ENCODE data around the gene RBM39.
"Not testable (repeated sequence)": the region's sequence is repeated elsewhere in the genome, so short reads cannot be mapped to it uniquely, and the experiment has no call there.

Gene RBM39

DNA sequence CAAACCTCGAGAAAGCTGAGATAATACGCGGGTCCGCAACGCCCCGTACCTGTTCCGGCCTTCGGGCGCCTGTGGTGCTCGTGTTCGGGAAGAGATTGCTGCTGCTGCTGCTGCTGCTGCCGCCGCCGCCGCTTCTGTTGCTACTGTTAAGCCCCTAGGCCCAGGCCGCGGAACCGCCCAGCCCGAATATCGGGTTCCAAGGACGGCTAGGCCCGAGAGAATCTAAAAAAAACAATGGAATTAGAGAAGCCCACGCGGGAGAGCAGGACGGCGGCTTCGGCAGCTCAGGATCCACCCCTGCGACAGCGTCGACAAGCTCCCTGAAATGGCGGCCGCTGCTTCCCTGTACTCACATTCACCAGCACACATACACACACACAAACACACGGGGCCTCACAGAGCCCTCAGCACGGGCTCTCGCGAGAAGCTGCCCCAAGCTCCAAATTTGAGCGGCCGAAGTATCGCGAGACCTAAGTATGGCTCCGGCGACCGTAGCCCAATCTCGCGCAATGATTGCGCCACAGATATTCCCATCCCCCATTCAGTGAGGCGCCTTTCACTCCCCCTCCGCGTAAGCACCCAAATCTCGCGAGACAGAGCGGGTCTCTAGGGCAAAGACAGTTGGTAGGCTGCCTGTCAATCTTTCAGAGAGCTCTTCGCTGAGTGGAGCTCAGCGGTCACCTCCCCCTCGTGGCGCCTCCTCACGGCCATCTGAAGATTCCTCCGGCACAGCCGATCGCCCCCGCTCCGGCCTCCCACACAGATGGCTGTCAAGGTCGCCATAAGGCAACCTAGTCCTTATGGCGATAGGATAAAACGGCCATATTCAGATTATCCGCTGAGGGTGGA is at the start of gene RBM39:
RBM39 (minus strand) TSS at position 369 of the 849 bp plus-strand sequence. CDS start 1,386 bp downstream, outside the sequence.
- peak; percentile 99 for DNase-seq (ENCODE audit: low read depth, low spot score)

GRCh38 chr20:35791821-35792220 is 49.8 kb upstream of the RBM39 start:
- no peak for DNase-seq (ENCODE audit: low read depth, low spot score)

DNA sequence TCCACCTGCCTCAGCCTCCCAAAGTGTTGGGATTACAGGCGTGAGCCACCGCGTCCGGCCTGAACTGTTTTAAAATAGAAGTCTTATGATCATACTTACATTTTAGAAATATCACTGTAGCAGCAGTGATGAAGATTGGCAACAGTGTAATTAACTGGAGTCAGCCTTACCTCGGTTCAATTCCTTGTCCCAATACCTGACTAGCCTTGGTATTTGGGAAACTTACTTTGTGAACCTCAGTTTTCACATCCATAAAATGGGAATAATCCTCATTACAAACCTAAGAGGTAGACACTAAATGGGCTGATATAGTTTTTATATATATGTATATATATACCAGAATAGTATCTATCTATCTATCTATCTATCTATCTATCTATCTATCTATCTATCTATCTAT is 49.0 kb upstream of the RBM39 start:
- DNase-seq (ENCODE audit: low read depth, low spot score), result no peak

DNA sequence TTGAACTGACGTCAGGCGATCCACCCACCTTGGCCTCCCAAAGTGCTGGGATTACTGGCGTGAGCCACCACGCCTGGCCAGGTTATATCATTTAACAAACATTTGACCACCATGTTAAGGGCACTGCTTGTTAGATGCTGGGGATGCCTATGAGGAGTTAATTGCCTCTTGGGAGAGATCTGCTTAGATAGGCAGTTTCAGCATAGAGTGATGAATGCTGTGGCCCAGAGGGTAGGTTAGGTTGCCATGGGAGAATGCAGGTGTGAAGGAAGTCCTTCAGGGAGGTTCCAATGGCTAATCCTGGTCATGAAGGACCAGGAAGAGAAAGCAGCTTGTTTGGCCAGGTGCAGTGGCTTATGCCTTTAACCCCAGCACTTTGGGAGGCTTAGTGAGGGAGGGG is 46.7 kb upstream of the RBM39 start:
- no peak for DNase-seq (ENCODE audit: low read depth, low spot score)

- DNase-seq (ENCODE audit: low read depth, low spot score), result not testable (repeated sequence)
Observed at GRCh38 chr20:35785541-35785940, 43.5 kb upstream of the RBM39 start.

DNA sequence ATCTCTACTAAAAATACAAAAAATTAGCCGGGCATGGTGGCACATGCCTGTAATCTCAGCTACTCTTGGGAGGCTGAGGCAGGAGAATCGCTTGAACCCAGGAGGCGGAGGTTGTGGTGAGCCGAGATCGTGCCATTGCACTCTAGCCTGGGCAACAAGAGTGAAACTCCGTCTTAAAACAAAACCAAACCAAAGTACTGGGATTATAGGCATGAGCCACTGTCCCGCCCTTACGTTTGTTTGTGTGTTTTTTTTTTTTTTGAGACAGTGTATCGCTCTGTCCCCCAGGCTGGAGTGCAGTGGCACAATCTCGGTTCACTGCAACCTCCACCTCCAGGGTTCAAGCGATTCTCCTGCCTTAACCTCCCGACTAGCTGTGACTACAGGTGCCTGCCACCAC is 41.8 kb upstream of the RBM39 start:
- DNase-seq (ENCODE audit: low read depth, low spot score), result not testable (repeated sequence)

GRCh38 chr20:35776513-35777101 is 34.5 kb upstream of the RBM39 start:
- no peak for DNase-seq (ENCODE audit: low read depth, low spot score)

- DNase-seq (ENCODE audit: low read depth, low spot score), result no peak
Observed at GRCh38 chr20:35774391-35774790, 32.3 kb upstream of the RBM39 start.

GRCh38 chr20:35773154-35773751 is 31.2 kb upstream of the RBM39 start:
- DNase-seq (ENCODE audit: low read depth, low spot score), result no peak

DNA sequence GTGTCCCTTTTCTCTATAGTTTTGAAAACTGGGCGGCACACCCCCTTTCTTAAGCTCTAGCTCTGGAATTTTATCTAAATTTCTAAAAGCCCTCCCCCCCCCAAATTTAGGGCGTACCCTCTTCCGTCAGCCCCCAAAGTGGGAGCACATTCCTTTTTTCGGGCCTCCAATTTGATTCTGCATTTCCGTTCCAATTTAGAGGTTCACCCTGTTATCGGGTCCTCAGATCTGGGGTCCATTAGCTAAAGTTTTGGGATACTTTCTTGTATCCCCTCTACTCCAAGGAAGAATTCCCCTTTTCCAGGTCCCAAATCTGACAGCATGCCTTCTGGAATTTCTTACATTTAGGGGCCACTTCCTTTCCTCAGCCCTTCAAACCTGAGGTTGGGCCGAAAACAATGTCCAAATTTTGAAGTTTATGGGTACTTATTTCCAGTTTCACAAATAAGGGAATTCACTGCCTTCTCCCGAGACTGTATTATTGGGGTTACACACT is 30.6 kb upstream of the RBM39 start:
- DNase-seq (ENCODE audit: low read depth, low spot score), result no peak

DNA sequence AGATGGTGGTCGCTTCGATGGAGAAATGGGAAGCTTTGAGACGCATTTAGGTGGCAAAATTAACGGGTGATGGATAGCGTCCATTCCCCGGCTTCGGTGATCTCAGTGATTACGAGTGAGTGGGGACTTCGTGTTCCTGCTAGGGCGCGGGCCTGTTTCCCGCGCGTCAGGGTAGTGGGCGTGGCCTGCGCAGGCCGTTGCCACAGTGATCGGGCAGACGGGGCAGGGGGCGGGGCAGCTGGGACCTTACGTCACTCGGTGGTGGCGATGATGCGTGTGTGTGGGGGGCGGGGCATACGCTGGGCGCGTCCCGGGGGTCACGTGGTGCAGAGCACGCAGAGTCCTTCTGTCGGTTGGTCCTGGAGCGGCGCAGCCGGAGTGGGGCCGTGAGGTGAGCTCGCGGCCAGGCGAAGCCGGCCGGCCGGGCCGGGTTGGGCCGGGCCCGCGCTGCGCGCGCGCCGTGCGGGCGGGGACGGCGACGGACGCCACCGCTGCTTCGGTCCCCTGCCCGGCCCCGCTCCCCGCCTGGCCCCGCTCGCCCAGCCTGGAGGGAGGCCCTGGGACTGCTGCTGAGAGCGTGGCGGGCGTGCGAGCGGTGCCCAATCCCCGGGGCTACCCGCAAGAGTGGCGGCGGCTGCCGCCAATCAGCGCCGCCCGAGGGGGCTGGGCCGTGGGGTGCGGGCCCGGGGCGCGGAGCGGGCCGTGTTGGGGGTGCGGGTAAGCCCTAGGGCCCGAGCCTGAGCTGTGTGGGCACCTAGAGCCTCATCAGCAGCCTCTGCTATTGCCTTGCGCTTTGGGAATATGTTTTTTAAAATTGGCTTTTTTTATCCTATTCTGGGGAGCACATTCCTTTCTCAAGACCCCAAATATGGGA is 29.9 kb upstream of the RBM39 start, which contains the start of gene PHF20:
PHF20 (plus strand) TSS at position 327 of the 874 bp plus-strand sequence. CDS start 29,508 bp downstream, outside the sequence.
- DNase-seq (ENCODE audit: low read depth, low spot score), result peak; percentile 100

- DNase-seq (ENCODE audit: low read depth, low spot score), result no peak
Observed at GRCh38 chr20:35771367-35771688, 29.3 kb upstream of the RBM39 start.

DNA sequence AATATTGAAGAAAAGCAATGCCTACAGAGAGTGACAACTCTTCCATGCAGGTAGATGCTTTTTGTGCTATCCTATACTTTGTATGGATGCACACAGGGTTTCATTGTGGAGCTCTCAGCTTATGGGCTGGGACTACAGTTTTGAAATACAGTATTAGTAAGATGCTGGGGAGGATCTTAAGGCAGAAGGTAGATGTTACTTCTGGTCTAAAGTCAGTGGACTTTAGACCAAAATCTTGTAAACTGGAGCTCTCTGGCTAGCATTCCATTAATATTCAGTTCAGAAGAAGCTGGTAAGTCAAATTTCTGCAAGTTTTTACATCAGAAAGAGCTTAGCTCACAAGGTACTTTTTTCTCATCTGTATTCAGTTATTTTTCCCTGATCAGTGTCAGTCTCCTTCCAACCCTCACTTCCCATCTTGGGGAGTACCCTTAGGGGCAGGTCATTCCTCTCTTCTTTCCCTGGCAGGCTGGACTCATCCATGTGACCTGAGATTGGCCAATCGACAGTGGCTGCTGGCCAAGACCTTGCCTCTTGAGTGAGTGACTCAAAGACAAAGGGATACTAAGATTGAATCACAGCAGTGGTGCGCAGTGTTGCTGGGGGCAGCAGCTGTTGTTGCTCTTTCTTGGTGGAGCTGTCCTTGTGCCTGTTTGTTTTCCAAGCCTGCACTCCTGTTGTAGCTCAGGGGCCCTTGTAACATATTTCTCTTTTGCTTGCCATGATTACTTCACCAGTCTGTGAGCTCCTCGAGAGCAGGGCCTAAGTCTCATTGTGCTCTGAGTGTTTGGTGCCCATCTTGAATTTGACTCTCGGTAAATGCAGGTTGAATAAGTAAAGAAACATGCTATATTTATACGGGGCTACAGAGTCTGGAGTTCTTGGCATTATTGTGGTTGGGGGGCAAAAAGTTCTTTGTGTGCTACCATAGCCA is 26.9 kb upstream of the RBM39 start:
- no peak for DNase-seq (ENCODE audit: low read depth, low spot score)

- DNase-seq (ENCODE audit: low read depth, low spot score), result no peak
Observed at GRCh38 chr20:35767683-35768481, 25.8 kb upstream of the RBM39 start.

- DNase-seq (ENCODE audit: low read depth, low spot score), result no peak
Observed at GRCh38 chr20:35766843-35767242, 24.8 kb upstream of the RBM39 start.

- DNase-seq (ENCODE audit: low read depth, low spot score), result not testable (repeated sequence)
Observed at GRCh38 chr20:35764936-35765335, 22.9 kb upstream of the RBM39 start.

- no peak for DNase-seq (ENCODE audit: low read depth, low spot score)
Observed at GRCh38 chr20:35762461-35762860, 20.4 kb upstream of the RBM39 start.

DNA sequence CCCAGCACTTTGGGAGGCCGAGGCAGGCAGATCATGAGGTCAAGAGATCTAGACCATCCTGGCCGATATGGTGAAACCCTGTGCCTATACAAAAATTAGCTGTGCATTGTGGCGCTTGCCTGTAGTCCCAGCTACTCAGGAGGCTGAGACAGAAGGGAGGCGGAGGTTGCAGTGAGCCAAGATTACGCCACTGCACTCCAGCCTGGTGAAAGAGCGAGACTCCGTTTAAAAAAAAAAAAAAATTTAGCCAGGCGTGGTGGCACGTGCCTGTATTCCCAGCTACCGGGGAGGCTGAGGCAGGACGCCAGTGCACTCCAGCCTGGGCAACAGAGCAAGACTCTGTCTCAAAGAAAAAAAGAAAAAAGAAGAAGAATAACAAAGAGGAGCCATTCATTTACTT is 19.5 kb upstream of the RBM39 start:
- DNase-seq (ENCODE audit: low read depth, low spot score), result not testable (repeated sequence)

DNA sequence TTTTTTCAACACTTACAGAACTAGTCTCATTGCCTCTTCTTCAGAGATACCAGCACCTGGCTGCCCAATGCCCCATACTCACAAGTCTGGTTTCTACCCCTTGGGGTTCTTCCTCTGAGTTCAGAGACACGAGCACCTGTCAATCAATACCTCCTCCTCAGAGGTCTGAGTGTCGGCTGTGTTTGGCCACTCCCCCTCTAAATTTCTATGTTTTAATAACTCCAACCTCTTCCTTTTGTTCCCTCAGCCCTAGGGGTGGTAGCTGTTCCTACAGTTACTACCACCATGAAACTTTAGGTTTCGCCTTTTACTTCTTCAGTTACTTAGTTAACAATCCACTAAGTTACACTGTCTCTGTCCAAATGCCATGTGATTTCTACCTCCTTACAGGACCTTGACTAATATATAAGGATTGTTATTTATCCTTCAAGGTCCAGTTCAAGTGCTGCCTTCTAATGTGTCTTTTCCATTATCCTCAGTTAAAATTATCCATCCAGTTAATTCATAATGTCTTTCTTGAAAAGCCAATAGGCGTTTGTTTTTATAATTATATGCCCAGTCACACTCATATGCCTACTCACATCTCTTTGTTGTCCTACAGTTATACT is 15.1 kb upstream of the RBM39 start:
- no peak for DNase-seq (ENCODE audit: low read depth, low spot score)

All from activated naive CD8-positive, alpha-beta T cell treated with anti-CD3 and anti-CD28 coated beads, Interleukin-2, amount 50 U/mL, for 16 hours (primary cell).